ENCODE data around the gene MEOX2. TPM values are rescaled to one million over a fixed set of nuclear protein-coding genes. Genes with fewer than 3 reads are reported as not detected.
A peak's percentile ranks its signal among the peaks of the same experiment; 100 is the strongest.

MEOX2 gene
- total RNA-seq (100 to 1,000 TPM in 1 of 2 donors, 10 to 100 TPM in 1; 21.8 to 103 TPM), polyA plus RNA-seq (1 to 10 TPM; 3.0 to 5.3 TPM)
- long read RNA-seq, donor 1, transcript MEOX2-201 (3 exons, 2,500 nt) = major isoform, 85 of 113 reads
- long read RNA-seq, donor 1, partial matches to known transcripts = 23 of 113 reads
- long read RNA-seq, donor 1, other reads (novel, unspliced or antisense) = 5 of 113 reads
- long read RNA-seq, donor 2, transcript MEOX2-201 (3 exons, 2,500 nt) = major isoform, 15 of 30 reads
- long read RNA-seq, donor 2, partial matches to known transcripts = 15 of 30 reads
- long read RNA-seq, donor 2, other reads (novel, unspliced or antisense) = 0 of 30 reads
- long read RNA-seq, donor 3, transcript MEOX2-201 (3 exons, 2,500 nt) = major isoform, 45 of 65 reads
- long read RNA-seq, donor 3, partial matches to known transcripts = 20 of 65 reads
- long read RNA-seq, donor 3, other reads (novel, unspliced or antisense) = 0 of 65 reads
- long read RNA-seq, donor 4, transcript MEOX2-201 (3 exons, 2,500 nt) = major isoform, 24 of 44 reads
- long read RNA-seq, donor 4, partial matches to known transcripts = 20 of 44 reads
- long read RNA-seq, donor 4, other reads (novel, unspliced or antisense) = 0 of 44 reads
- long read RNA-seq, donor 5, transcript MEOX2-201 (3 exons, 2,500 nt) = major isoform, 56 of 88 reads
- long read RNA-seq, donor 5, partial matches to known transcripts = 32 of 88 reads
- long read RNA-seq, donor 5, other reads (novel, unspliced or antisense) = 0 of 88 reads

DNA sequence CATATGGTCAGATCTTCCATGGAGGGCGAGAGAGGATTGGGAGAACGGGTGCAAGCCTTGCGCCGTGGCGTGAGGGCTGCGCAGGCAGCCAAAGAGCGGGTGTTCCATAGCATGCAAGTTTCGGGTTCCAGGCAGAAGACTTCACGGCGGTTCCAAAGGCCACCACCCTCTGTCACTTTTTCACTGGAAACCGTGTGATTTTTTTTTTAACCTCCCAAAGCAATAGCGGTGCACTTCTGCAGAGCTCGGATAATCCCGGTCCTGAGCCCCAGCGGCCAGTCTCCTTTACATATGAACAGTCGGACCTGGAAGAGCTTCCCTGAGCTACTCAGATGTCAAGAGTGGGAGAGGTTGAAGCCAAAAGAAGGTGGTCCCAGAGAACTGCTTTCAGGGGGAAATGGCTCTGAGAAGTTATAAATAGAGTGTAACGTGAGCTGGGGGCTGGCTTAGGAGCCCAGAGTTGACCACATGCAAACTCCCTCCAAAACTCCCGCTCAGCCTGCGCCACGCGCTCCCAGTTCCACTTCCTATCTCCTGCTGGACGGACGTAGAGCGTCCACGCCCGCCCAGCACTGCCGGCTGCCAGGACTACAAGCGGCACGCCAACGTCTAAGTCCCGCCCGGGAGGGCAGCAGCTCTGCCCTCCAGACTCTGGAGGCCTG, at the start of gene MEOX2:
TSS of gene MEOX2 (minus strand) at position 389 of the 662 bp plus-strand sequence. CDS start at position 108, 281 bp downstream.
- TF ChIP-seq, protein P1, sequence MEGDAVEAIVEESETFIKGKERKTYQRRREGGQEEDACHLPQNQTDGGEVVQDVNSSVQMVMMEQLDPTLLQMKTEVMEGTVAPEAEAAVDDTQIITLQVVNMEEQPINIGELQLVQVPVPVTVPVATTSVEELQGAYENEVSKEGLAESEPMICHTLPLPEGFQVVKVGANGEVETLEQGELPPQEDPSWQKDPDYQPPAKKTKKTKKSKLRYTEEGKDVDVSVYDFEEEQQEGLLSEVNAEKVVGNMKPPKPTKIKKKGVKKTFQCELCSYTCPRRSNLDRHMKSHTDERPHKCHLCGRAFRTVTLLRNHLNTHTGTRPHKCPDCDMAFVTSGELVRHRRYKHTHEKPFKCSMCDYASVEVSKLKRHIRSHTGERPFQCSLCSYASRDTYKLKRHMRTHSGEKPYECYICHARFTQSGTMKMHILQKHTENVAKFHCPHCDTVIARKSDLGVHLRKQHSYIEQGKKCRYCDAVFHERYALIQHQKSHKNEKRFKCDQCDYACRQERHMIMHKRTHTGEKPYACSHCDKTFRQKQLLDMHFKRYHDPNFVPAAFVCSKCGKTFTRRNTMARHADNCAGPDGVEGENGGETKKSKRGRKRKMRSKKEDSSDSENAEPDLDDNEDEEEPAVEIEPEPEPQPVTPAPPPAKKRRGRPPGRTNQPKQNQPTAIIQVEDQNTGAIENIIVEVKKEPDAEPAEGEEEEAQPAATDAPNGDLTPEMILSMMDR (IDR thresholded peaks at IDR 0.05; ENCODE audit: control extremely low read depth, extremely low read depth) = no peak
- H3K9ac ChIP-seq (ENCODE audit: insufficient read depth in 1 of 2, low read length in 2 of 2) = peak within 1 kb of the TSS; percentile 91 to 99
- peaks cover 0 to 65% (median 3%) of the 10 kb centered on the region in 3 donors for H3K27me3 ChIP-seq (ENCODE audit: control insufficient read depth in 3 of 3, insufficient read depth in 3 of 3, low read length in 2 of 3)
- 3 to 5% methylated on average over 32 of the region's 32 CpGs for WGBS, 2 donors
- peaks cover 0 to 17% (median 3%) of the 10 kb centered on the region in 5 donors for H3K4me1 ChIP-seq (ENCODE audit: control insufficient read depth in 5 of 5, insufficient read depth in 5 of 5, low read length in 5 of 5)
- peaks cover 0 to 7% (median 0%) of the 10 kb centered on the region in 4 donors for H3K9me3 ChIP-seq (ENCODE audit: control insufficient read depth in 4 of 4, insufficient read depth in 3 of 4, low read length in 3 of 4)
- DNase-seq (peak; percentile 96 to 99 (median 99)), ATAC-seq (ENCODE audit: insufficient read depth, low FRiP score) (peak; percentile 83)
- H3K27ac ChIP-seq (ENCODE audit: low read depth in 1 of 2, low read length in 1 of 2) = peak within 1 kb of the TSS; percentile 79 to 85
- H3K36me3 ChIP-seq (ENCODE audit: control insufficient read depth in 4 of 4, insufficient read depth in 4 of 4, low read length in 4 of 4) = peaks cover 0 to 36% (median 0%) of the 10 kb centered on the region in 4 donors
- peak within 1 kb of the TSS; percentile 42 for H3K4me3 ChIP-seq

DNA sequence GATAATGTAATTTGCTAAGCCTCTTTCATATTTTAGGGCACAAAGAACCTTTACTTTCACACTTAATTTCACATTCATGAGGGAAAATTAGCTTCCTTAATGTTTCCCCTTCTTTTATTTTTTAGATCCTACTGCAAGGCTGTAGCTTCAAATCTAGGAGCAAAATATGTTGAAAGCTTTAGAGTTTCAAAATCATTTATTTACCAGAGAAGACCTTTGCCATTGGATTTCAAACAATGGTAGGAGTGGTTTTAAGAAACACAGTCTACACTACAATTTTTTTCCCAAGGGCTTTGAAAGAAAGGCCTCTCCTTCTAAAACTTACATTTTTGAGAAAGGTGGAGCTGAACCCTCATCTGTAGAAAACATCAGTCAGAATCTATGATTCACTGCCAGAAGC, 43.3 kb upstream of the MEOX2 start:
- Histone ChIP-seq H3K9me3 (ENCODE audit: control insufficient read depth in 4 of 4, insufficient read depth in 3 of 4, low read length in 3 of 4) (no peaks in the 10 kb centered on the region), H3K4me3 (no peak overlapping the region), H3K9ac (ENCODE audit: insufficient read depth in 1 of 2, low read length in 2 of 2) (no peak overlapping the region), H3K36me3 (ENCODE audit: control insufficient read depth in 4 of 4, insufficient read depth in 4 of 4, low read length in 4 of 4) (no peaks in the 10 kb centered on the region), H3K27ac (ENCODE audit: low read depth in 1 of 2, low read length in 1 of 2) (no peak overlapping the region), H3K4me1 (ENCODE audit: control insufficient read depth in 5 of 5, insufficient read depth in 5 of 5, low read length in 5 of 5) (no peaks in the 10 kb centered on the region), H3K27me3 (ENCODE audit: control insufficient read depth in 3 of 3, insufficient read depth in 3 of 3, low read length in 2 of 3) (no peaks in the 10 kb centered on the region)
- DNase-seq (no peak), ATAC-seq (ENCODE audit: insufficient read depth, low FRiP score) (no peak)
- TF ChIP-seq, protein P1 (IDR thresholded peaks at IDR 0.05; ENCODE audit: control extremely low read depth, extremely low read depth) = no peak

GRCh38 chr7:15725051-15725450, 38.6 kb upstream of the MEOX2 start:
- Histone ChIP-seq H3K36me3 (ENCODE audit: control insufficient read depth in 4 of 4, insufficient read depth in 4 of 4, low read length in 4 of 4) (no peaks in the 10 kb centered on the region), H3K9me3 (ENCODE audit: control insufficient read depth in 4 of 4, insufficient read depth in 3 of 4, low read length in 3 of 4) (no peaks in the 10 kb centered on the region), H3K27me3 (ENCODE audit: control insufficient read depth in 3 of 3, insufficient read depth in 3 of 3, low read length in 2 of 3) (no peaks in the 10 kb centered on the region), H3K9ac (ENCODE audit: insufficient read depth in 1 of 2, low read length in 2 of 2) (no peak overlapping the region), H3K27ac (ENCODE audit: low read depth in 1 of 2, low read length in 1 of 2) (no peak overlapping the region), H3K4me1 (ENCODE audit: control insufficient read depth in 5 of 5, insufficient read depth in 5 of 5, low read length in 5 of 5) (peaks cover 0 to 2% (median 0%) of the 10 kb centered on the region in 5 donors), H3K4me3 (no peak overlapping the region)
- DNase-seq (no peak), ATAC-seq (ENCODE audit: insufficient read depth, low FRiP score) (no peak)
- TF ChIP-seq, protein P1 (IDR thresholded peaks at IDR 0.05; ENCODE audit: control extremely low read depth, extremely low read depth) = no peak
- WGBS, 2 donors = 84 to 86% methylated on average over 3 of the region's 3 CpGs

All from lung (tissue), 16 donors.